HCT116 (cell line): Measurements from ENCODE around the gene EID2.

ENCODE experiments used
- POLR2A ChIP-seq: IDR thresholded peaks from 2 replicates; pipeline ENCODE4 v1.7.0; 2011; ENCODE audit warnings: borderline replicate concordance; ENCODE audit not compliant: insufficient read depth, insufficient read length; ENCODE audit errors: extremely low read depth
- TF ChIP-seq, protein P1 (sequence below): IDR thresholded peaks from 2 replicates; pipeline ENCODE4 v1.6.1; 2011; ENCODE audit warnings: mild to moderate bottlenecking, low read length, moderate library complexity; ENCODE audit not compliant: insufficient replicate concordance; ENCODE audit errors: extremely low read depth

DNA sequence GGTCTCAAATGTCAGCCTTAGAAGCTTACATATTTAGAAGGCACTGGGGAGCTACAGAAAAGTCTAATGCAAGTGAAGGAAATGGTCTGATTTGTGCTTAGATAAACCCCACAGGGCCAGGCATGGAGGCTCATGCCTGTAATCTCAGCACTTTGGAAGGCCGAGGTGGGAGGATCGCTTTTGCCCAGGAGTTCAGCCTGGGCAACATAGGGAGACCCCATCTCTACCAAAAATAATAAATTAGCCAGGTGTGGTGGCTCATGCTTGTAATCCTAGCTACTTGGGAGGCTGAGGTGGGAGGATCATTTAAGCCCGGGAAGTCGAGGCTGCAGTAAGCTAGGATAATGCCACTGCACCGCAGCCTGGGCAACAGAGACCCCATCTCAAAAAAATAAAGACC, 43.9 kb downstream of the EID2 start:
- TF ChIP-seq, protein P1, sequence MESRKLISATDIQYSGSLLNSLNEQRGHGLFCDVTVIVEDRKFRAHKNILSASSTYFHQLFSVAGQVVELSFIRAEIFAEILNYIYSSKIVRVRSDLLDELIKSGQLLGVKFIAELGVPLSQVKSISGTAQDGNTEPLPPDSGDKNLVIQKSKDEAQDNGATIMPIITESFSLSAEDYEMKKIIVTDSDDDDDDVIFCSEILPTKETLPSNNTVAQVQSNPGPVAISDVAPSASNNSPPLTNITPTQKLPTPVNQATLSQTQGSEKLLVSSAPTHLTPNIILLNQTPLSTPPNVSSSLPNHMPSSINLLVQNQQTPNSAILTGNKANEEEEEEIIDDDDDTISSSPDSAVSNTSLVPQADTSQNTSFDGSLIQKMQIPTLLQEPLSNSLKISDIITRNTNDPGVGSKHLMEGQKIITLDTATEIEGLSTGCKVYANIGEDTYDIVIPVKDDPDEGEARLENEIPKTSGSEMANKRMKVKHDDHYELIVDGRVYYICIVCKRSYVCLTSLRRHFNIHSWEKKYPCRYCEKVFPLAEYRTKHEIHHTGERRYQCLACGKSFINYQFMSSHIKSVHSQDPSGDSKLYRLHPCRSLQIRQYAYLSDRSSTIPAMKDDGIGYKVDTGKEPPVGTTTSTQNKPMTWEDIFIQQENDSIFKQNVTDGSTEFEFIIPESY, result no peak
- TF ChIP-seq POLR2A, result no peak
